ENCODE results near the gene FGF23.
"Not testable (repeated sequence)": the region's sequence is repeated elsewhere in the genome, so short reads cannot be mapped to it uniquely, and the experiment has no call there.

The FGF23 gene

DNA sequence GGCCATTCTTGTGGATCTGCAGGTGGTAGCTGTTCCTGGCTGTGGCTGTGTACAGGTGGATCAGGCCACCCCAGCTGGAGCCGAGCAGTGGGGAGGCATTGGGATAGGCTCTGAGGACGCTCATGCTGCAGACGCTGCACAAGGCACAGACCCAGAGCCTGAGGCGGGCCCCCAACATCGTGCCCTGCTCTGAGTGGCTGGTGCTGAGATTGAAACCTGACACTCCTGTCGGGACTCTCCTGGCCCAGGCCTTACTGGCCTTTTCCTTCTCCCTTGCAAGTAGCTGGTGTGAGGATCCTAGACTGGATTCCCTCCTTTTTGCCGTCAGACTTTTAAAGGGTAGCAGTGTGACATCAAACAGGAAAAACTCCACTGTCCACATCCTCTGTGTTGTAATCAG, at the start of gene FGF23:
TSS of gene FGF23 (minus strand) at position 308 of the 400 bp plus-strand sequence. CDS start at position 178, 130 bp downstream.
- intact Hi-C loops (cut with DNase I), result no loop called here

GRCh38 chr12:4424422-4424821, 44.9 kb upstream of the FGF23 start:
- intact Hi-C loops (cut with DNase I), result no loop called here
- peak in 1 of 42 donors; percentile 7 for DNase-seq

More for the DNA sequence above, at the start of gene FGF23:
- DNase-seq, result no peak

DNA sequence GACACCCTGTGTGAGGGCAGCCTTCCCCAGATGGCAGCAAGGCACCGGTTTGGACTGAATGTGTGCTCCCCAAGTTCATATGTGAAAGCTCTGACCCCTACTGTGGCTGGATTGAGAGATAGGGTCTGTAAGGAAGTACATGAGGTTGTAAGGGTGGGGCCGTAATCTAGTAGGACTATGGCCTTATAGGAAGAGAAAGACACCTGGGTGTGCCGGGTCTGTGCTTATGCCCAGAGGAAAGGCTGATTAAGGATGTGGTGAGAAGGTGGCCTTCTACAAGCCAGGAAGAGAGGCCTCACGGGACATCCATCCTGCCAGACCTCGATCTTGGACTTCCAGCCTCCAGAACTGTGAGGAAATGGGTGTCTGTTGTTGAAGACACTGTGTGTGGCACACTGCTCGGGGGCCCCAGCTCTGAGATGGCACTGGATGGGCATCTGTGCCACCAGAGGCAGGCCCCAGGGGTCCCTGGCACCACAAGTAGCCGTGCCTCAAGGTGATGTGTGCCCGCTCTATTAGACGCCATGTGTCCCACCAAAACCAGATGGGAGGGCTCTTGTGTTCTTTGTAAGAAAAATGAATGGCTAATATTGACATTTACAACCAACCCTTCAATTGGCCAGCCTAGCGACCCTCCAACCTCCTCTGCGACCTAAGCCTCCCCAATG, 44.1 kb upstream of the FGF23 start:
- intact Hi-C loops (cut with DNase I), result no loop called here
- peak in 1 of 42 donors; percentile 15 for DNase-seq

- peak in 1 of 42 donors; percentile 28 for DNase-seq
- intact Hi-C loops (cut with DNase I), result no loop called here
Measured at GRCh38 chr12:4422985-4423384, 43.5 kb upstream of the FGF23 start.

DNA sequence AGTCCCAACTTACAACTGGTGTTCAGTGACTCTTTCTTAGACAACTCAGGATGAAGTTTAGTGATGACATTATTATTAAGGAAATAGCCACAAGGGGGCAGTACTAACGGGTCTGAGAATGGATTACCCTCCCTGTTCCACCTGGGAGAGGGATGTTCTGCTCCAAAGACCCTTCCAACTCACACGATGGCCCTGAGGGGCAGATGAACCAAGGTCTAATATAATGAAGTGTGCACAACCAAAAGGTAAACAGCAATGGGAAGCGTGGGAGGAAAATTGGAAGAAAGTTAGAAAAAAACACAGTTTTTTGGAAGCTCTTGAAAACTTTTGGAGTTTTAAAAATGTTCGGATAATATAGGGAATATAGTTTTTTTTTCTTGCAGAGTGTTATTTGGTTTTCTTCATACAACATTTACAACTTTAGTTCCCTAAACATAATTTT, 42.1 kb upstream of the FGF23 start:
- DNase-seq, result peak in 12 of 42 donors; percentile 8 to 53 (median 20)
- intact Hi-C loops (cut with DNase I), result no loop called here

DNA sequence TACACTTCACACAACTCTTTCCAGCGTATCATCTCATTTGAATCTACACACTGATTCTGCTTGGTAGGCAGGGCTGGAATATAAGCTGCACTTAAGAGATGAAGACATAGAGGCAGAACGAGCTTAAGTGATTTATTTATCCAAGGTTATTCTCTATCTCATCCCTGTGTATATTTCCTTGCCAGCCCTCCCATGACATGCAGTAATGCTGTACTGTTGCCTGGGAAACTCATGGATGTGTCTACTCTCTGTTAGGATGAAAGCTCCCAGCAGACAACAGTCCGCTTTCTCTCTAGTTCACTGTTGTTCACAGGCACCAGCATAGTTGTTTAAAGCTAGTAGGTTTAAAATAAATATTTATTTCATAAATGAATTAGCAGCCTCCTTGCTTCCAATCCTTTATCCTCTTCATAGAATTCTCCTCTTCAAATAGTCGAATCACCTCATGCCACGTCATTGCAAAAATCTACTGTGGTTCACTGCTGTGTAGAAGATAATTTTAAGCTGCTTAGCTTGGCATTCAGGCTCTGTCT, 40.7 kb upstream of the FGF23 start:
- no peak for DNase-seq
- intact Hi-C loops (cut with DNase I), result no loop called here

DNA sequence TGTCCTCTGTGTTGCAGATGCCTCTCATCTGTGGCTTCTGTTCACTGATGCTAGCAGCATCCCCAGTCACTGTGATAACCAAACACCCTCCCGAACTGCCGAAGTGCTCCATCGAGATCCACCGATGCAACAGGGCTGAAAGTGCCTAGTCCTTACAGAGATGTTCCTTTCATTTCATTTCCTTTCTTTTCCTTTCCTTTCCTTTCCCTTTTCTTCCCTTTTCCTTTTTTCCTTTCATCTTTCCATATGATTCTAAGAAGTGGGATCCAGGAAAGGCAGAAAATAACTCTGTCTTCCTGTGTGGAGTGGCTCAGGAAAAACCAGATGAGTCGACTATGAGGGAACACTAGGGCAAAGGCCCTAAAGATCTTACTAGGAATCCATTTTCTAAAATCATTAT, 39.4 kb upstream of the FGF23 start:
- intact Hi-C loops (cut with DNase I), result no loop called here
- DNase-seq, result peak in 1 of 42 donors; percentile 28

DNA sequence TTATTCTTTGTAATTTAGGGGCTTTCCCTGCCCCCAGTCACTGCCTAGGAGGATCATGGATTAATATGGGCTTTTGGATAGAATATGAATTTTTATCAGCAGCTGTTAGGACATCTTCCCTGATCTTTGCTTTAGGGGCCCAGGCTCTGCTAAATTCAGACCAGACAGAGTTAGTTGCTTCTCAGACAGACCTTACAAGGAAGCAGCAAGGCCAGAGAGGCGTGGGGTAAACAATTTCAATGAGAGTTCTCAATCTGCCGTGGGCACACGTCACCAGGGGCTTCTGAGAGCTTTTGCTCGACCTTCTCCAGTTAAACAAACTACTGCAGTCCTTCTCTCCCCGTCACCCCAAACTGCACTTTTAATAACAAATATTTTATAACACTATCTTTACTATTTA, 38.4 kb upstream of the FGF23 start:
- intact Hi-C loops (cut with DNase I), result no loop called here

DNA sequence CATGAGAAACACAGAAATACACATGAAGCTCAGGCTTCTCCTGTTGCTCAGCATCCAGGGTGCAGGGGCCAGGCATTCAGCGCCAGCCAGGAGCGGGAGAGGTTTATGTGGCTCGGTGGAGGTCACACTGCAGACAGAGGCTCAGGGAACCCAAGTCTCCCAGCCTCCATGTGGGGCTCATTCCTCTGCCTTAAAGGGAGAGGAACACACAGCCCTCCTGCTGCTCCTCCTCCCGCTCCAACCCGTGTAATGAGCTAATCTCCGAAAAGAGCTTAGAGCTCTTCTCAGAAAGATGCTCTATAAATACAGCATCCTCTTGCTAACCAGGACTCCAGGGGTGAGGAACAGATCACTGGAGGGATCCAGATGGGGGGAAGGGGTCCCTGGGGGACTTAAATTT, 37.9 kb upstream of the FGF23 start:
- DNase-seq, result no peak
- intact Hi-C loops (cut with DNase I), result no loop called here

More for the DNA sequence above, 38.4 kb upstream of the FGF23 start:
- DNase-seq, result peak in 1 of 42 donors; percentile 4

DNA sequence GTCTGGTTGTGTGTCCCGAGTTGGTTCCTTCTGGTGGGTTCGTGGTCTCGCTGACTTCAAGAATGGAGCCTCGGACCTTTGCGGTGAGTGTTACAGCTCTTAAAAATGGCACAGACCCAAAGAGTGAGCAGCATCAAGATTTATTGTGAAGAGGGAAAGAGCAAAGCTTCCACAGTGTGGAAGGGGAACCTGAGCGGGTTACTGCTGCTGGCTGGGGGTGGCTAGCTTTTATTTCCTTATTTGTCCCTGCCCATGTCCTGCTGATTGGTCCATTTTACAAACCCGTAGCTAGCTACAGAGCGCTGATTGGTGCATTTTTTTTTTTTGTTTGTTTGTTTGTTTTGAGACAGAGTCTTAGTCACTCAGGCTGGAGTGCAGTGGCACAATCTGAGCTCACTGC, 36.8 kb upstream of the FGF23 start:
- DNase-seq, result peak in 1 of 42 donors; percentile 1
- intact Hi-C loops (cut with DNase I), result no loop called here

GRCh38 chr12:4412465-4412864, 33.0 kb upstream of the FGF23 start:
- intact Hi-C loops (cut with DNase I), result no loop called here
- DNase-seq, result no peak

DNA sequence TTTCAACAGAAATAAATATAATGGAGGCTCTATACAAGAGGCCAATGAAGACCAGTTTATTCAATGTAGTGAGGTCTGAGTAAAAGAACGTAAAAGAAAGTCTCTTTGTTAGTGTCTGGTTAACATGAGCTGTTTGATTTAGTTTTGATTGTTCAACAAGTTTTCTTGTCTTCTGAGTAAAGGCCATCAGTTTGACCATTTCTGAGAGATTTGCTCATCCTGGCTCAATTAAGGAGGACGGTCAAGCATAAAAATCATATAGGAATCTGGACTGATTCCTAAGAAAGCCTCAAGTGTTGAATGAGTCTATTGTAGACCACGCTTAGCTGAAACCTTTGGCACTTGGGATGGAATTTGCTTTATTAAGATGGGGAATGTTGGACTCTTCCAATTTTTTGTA, 32.5 kb upstream of the FGF23 start:
- intact Hi-C loops (cut with DNase I), result no loop called here

GRCh38 chr12:4407136-4407535, 27.6 kb upstream of the FGF23 start:
- DNase-seq, result no peak
- intact Hi-C loops (cut with DNase I), result no loop called here

More for the DNA sequence above, 32.5 kb upstream of the FGF23 start:
- no peak for DNase-seq

DNA sequence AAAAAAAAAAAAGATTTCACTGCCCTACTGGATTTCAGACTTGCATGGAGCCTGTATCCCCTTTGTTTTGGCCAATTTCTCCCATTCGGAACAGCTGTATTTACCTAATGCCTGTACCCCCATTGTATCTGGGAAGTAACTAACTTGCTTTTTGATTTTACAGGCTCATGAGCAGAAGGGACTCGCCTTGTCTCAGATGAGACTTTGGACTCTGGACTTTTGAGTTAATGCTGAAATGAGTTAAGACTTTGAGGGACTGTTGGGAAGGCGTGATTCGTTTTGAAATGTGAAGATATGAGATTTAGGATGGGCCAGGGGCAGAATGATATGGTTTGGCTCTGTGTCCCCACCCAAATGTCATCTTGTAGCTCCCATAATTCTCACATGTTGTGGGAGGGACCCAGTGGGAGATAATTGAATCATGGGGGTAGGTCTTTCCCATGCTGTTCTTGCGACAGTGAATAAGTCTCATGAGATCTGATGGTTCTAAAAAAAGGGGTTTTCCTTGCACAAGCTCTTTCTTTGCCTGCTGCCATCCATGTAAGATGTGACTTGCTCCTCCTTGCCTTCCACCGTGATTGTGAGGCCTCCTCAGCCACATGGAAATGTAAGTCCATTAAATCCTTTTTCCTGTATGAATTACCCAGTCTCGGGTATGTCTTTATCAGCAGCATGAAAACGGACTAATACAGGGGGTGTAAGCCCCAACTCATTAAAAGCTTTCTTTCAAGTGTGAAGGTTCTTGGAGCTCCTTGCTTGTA, 25.5 kb upstream of the FGF23 start:
- intact Hi-C loops (cut with DNase I); DNase-seq: not testable (repeated sequence)

DNA sequence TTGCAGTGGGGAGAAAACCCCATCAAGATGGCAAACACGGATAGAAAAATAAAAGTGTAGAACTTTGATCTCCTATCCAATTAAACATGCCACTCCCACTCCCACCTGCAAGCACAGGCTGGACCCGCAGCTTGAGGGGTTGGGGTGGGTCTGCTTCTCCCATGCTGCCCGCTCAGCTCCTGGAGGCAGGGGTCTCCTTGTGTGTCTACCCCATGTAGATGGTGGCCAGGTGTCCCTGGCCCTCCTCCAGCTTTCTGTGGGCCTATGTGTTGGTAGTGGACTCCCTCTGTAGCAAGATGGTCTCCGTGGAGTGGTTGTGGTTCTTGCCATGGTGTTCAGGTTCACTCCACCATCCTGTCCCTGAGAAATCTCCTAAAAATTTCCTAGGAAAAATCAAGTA, 23.5 kb upstream of the FGF23 start:
- intact Hi-C loops (cut with DNase I), result no loop called here
- DNase-seq, result no peak

DNA sequence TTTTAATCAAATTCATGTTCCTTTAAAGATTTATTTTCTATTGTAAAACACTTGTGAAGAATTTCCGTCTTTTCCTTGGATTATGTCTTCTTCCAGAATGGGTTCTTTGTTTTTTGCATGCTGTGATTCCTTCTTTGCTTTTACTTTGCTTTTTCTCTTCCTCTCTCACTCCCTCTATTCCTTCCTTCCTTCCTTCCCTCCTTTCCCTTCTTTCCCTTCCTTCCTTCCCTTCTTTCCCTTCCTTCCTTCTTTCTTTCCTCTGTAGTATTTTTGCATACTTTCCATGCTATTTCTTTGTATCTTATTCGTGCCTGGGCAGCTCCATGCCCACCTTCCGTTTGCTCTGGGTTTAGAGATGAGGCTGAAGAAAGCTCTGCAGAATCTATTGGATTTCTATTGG, 21.6 kb upstream of the FGF23 start:
- DNase-seq, result no peak
- intact Hi-C loops (cut with DNase I), result no loop called here

GRCh38 chr12:4395818-4396217, 16.3 kb upstream of the FGF23 start:
- intact Hi-C loops (cut with DNase I), result no loop called here
- no peak for DNase-seq

GRCh38 chr12:4393211-4393610, 13.7 kb upstream of the FGF23 start:
- intact Hi-C loops (cut with DNase I), result no loop called here
- no peak for DNase-seq

GRCh38 chr12:4392223-4392742, 12.8 kb upstream of the FGF23 start:
- DNase-seq, result no peak
- intact Hi-C loops (cut with DNase I), result no loop called here

DNA sequence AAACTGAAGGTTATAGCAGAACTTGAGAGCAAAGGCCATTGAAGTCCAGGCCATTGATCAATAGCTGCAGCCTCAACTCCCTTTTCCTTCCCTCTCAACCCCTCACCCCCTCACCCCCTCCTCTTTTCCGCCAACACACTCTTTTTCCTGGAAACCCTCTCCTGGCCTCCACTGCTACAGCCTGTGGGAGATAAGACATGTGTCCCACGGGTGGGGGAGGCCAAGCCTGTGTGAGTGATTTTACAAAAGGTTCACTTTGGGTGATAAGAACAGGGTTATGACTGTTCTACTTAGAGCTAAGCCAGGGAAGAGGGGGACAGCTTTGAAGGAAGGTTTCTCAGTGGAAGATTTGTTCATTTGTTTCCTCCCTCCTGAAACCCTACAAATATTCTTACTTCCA, 9.2 kb upstream of the FGF23 start:
- peak in 1 of 42 donors; percentile 30 for DNase-seq
- intact Hi-C loops (cut with DNase I), result no loop called here

Data from head of caudate nucleus (tissue), 42 donors.